Adrenal gland (tissue), 12 donors: ENCODE measurements around the gene NEMP1. TPM values are rescaled to one million over a fixed set of nuclear protein-coding genes. Genes with fewer than 3 reads are reported as not detected.

Experiments used
- DNase-seq, 7 donors: peaks; one replicate each; pipeline ENCODE4 v3.0.0-alpha.2; 2019 to 2020
- H3K27ac ChIP-seq, 5 donors: fragments of 200-600 bp; sonication (generic) in 4 of 5; 1 replicate in 3 of 5; 2 replicates in 2 of 5; pipeline versions ENCODE4 v1.5.1 to v1.8.0; 2016 to 2020; ENCODE audit warnings: mild to moderate bottlenecking in 1 of 5
- H3K27me3 ChIP-seq: fragments of 200-600 bp; 2 replicates; pipeline ENCODE4 v1.8.0; 2021
- H3K36me3 ChIP-seq, 2 donors: fragments of 200-600 bp; replicated peaks in 1 of 2; 1 replicate in 1 of 2; 2 replicates in 1 of 2; pipeline versions ENCODE4 v1.5.1 to v1.8.0; 2018 to 2022
- H3K4me1 ChIP-seq, 2 donors: fragments of 200-600 bp; replicated peaks in 1 of 2; 1 replicate in 1 of 2; 2 replicates in 1 of 2; pipeline versions ENCODE4 v1.5.1 to v1.8.0; 2018 to 2021
- H3K4me3 ChIP-seq, 4 donors: fragments of 200-600 bp; sonication (generic) in 3 of 4; one replicate each; pipeline ENCODE4 v1.5.1; 2016 to 2018
- H3K9me3 ChIP-seq, 3 donors: fragments of 200-600 bp; sonication (generic) in 1 of 3; replicated peaks in 1 of 3; 1 replicate in 2 of 3; 2 replicates in 1 of 3; pipeline versions ENCODE4 v1.5.1 to v1.8.0; 2016 to 2021
- CTCF ChIP-seq, 6 experiments: fragments of 450-650 bp in 4 of 6; fragments of 200-600 bp in 2 of 6; sonication (generic) in 1 of 6; IDR thresholded peaks; 1 replicate in 5 of 6; 2 replicates in 1 of 6; pipeline versions ENCODE4 v1.5.1 to v1.8.0; 2016 to 2021; ENCODE audit warnings: antibody characterized with exemption in 6 of 6, mild to moderate bottlenecking in 2 of 6, moderate library complexity in 1 of 6
- POLR2A ChIP-seq, 2 donors: fragments of 450-650 bp; IDR thresholded peaks; one replicate each; pipeline ENCODE4 v1.6.1; 2017; ENCODE audit warnings: antibody characterized with exemption in 2 of 2, mild to moderate bottlenecking in 2 of 2, moderate library complexity in 1 of 2
- WGBS, 4 donors: extraction: QIAGEN DNeasy Blood & Tissue Kit in 2 of 4; methylation state at CpG; one replicate each; pipeline versions ENCODE4 v1.1.5 to v1.1.7; 2013 to 2017; 5-methylcytosine and 5-hydroxymethylcytosine counted together
- intact Hi-C, 2 donors: fragments of 100-400 bp; cut with DNase I; formaldehyde crosslinking; loops; one replicate each; pipeline versions ENCODE4 v1.14.1 to v1.15.0; 2022 to 2023
- polyA plus RNA-seq, 3 donors: library from polyadenylated mRNA; stranded (reverse); fragments of 200-250 nt in 2 of 3; fragments of 350-450 nt in 1 of 3; fragmentation: Illumina TruSeq in 1 of 3; extraction: RNeasy Lipid Tissue Mini Kit (QIAGEN cat#74804) in 1 of 3; gene quantifications; one replicate each; pipeline ENCODE4 v1.2.3, GENCODE V29; 2013 to 2014
- total RNA-seq, 9 donors: library from RNA; depleted of rRNA in 4 of 9; stranded (reverse); fragments of >200 nt in 4 of 9; fragments of 120-200 nt in 1 of 9; fragmentation: NEBNext Ultra II Directional in 1 of 9; extraction: Animal tissue kit (Norgen Biotek cat#: 25700) in 1 of 9; gene quantifications; one replicate each; pipeline versions ENCODE4 v1.1.0 to v1.2.4, GENCODE V29; 2013 to 2023
- donor health status: healthy with polysubstance abuse.
- donor health status: Bipolar disorder and iron deficiency.
- donor health status: DM: yes; HTN: yes; CAD: no.
- donor health status: DM: no; HTN: no; CAD: no.
- donor health status: DM: no; HTN: no; CAD: no.
- donor health status: DM: yes; HTN: yes; CAD: no.

NEMP1 gene
- total and polyA plus RNA-seq, 12 donors, result 2.7 to 16.4 (median 7.6) TPM

GRCh38 chr12:57119294-57120085 lies 40.9 kb upstream of the NEMP1 start:
- intact Hi-C loops, result no loop called here
- WGBS, 4 donors, result 89 to 94% (median 91%) methylated on average over 5 of the region's 5 CpGs
- H3K4me3 ChIP-seq, result no peak overlapping the region

DNA sequence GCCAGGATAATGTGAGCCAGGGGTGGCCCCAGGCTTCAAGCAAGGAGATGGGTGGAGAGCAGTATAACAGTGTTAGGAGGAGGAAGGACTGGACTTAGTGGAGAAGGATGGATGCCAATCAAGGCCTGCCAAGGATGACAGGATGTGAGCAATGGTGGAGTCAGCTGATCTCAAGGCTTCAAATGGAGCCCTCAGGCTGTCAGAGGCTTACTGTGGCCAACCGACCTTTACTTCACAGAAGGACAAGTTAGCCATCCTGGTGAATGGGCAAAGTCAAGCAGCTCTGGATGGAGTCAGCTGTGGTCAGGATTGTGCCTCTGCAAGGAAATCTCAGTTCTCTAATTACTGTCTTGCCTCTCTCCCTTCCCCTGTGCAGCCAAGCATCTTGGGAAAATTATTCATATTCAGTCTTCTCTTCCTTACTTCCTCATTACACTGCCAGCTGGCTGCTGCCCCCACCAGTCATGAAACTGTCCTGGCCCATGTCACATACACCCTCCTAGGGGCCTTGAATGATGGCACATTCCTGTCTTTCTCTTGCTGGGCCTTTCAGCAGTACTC lies 40.2 kb upstream of the NEMP1 start:
- peaks cover 0 to 6% of the 10 kb centered on the region in 2 donors for H3K4me1 ChIP-seq
- peak overlapping the region in 1 of 5 donors; percentile 54 for H3K27ac ChIP-seq
- H3K9me3 ChIP-seq, result no peaks in the 10 kb centered on the region
- no peaks in the 10 kb centered on the region for H3K27me3 ChIP-seq
- TF ChIP-seq POLR2A (IDR thresholded peaks at IDR 0.05), result no peak
- TF ChIP-seq CTCF (IDR thresholded peaks at IDR 0.05), result no peak
- intact Hi-C loops, result no loop called here
- no peaks in the 10 kb centered on the region for H3K36me3 ChIP-seq
- no peak overlapping the region for H3K4me3 ChIP-seq
- DNase-seq, result peak in 1 of 7 donors; percentile 27
- WGBS, 4 donors, result 50 to 56% (median 52%) methylated on average over 1 of the region's 1 CpG

More at GRCh38 chr12:57119294-57120085, 40.9 kb upstream of the NEMP1 start:
- H3K27me3 ChIP-seq, result no peaks in the 10 kb centered on the region
- H3K4me1 ChIP-seq, result peaks cover 0 to 6% of the 10 kb centered on the region in 2 donors
- H3K36me3 ChIP-seq, result no peaks in the 10 kb centered on the region
- peak overlapping the region in 1 of 5 donors; percentile 54 for H3K27ac ChIP-seq
- H3K9me3 ChIP-seq, result no peaks in the 10 kb centered on the region
- DNase-seq, result no peak
- TF ChIP-seq CTCF (IDR thresholded peaks at IDR 0.05) (no peak), POLR2A (IDR thresholded peaks at IDR 0.05) (no peak)

- Histone ChIP-seq H3K4me3 (no peak overlapping the region), H3K9me3 (no peaks in the 10 kb centered on the region), H3K36me3 (no peaks in the 10 kb centered on the region), H3K27me3 (no peaks in the 10 kb centered on the region), H3K27ac (no peak overlapping the region), H3K4me1 (peaks cover 0 to 7% of the 10 kb centered on the region in 2 donors)
- intact Hi-C loops, result no loop called here
- WGBS, 4 donors, result 72 to 94% (median 80%) methylated on average over 4 to 5 of the region's 5 CpGs
- no peak for DNase-seq
- TF ChIP-seq POLR2A (IDR thresholded peaks at IDR 0.05) (no peak), CTCF (IDR thresholded peaks at IDR 0.05) (no peak)
Measured at GRCh38 chr12:57116580-57117281, 38.1 kb upstream of the NEMP1 start.
